Stimulated activated naive CD4-positive, alpha-beta T cell treated with Interleukin-2 at 50 U/mL for 16 hours (primary cell): ENCODE measurements around the gene CCNB2.

Source experiments
- DNase-seq: peaks from one replicate; lab custom pipeline; 2025; lab: John Stamatoyannopoulos, UW

The CCNB2 gene

DNA sequence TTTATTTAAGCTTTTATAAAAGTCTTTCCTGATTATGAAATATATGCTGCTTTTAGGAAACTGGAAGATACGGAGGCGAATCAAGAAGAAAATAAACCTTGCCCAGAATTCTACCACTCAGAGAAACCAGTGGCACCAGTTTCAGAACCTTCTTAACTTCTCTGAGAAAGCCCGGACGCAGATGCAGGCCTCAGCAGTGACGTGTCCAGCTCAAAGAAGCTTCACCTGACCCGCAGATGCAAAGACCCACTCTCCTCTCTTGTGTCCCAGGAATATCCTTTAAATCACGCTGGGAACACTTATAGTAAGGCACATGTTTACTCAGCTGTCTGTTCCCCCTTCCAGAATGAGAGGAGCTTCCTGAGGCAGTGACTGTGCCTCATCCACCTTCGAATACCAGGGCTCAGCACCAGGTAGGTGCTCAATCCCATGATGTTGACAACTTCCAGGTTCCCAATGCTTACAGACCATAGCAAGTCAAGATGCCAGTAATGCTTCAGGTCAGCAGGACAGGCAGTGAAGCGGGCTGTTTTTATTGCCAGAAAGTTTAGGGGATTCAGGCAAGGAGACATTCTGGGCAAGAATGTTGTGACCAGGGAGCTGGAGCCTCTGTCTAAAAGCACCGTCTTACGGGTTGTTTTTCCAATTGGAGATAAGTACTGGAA, 61.8 kb downstream of the CCNB2 start:
- DNase-seq = no peak

DNA sequence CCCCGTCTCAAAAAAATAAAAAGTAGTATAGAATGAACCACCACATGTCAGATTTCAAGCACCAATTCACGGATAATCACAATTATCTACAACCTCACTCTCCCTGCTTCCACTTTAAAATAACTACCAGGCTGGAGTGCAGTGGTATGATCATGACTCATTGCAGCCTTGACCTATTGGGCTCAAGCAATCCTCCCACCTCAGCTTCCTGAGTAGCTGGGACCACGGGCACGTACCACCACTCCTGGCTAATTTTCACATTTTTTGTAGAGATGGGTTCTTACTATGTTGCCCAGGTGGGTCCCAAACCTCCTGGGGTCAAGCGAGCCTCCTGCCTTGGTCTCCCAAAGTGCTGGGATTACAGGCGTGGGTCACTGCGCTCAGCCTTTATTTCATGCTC, 63.6 kb downstream of the CCNB2 start:
- no peak for DNase-seq

DNA sequence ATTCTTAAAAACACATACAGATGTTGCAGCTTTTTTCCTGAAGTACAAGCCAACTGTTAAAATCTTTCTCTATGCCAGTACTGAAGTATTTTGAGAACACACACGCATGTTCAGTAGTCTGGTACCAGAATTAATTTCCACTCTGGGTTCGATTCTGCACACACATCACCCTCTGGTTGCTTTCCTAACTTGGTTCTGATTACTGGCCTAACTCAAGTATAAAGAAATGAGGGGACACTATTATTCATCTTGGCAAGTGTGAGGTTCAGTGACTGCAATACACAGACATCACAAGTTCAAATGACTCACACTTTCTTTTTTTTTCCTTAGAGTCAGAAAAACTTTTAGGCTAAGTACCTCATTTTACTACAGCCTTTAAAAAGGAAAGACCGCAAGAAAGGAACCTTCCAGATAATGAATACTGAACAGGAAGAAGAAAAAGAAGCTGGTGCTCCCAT, 64.3 kb downstream of the CCNB2 start:
- no peak for DNase-seq

DNA sequence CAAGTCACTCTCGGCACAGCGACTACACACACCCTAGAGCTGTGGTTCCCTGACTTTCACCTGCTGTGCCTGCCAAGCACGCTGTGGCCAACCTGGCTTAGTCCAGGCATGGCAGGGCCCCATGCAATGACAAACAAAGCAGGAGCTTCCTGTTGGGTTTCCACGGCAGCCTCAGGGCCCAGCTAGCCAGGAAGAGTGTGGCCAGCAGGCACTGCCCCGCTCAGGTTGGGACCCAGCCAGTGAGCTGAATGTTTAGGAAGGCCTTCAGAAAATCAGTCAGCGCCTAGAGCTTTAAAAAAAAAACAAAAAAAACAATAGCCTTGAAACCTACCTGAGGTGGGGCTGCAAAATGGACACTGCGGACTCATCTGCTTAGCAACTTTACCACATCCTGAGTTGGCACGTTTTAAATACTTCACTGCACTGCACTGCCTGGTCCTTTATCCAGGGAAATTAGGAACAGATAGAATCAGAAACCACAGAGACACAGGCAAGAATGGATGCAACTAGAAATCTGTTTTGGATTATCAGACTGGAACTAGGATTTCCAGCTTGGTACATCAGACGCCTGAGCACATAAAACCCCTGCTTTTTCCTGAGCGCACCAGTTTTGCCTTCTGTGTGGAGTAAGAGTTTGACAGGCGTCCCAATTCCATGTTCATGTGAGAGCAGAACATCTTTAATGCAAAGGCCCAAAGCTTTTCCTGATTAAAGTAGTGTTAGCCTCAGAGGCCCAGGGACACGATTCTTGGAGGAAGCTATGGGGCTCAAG, 65.5 kb downstream of the CCNB2 start:
- DNase-seq = no peak

DNA sequence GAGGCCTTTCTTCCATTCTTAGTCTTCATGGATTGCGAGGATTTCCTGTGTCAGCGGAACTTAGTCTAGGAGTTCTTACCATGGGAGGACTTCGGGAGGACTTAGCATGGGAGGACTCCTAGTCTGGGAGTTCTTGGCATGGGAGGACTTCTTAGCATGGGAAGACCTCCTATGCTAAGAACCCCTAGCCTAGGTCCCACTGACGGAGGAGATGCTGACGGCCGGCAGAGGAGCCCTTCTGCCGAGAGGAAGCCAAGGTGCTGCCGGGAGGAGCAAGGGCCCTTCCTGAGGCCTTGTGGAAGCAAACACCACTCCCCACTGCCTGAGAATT, 66.1 kb downstream of the CCNB2 start:
- DNase-seq = no peak

DNA sequence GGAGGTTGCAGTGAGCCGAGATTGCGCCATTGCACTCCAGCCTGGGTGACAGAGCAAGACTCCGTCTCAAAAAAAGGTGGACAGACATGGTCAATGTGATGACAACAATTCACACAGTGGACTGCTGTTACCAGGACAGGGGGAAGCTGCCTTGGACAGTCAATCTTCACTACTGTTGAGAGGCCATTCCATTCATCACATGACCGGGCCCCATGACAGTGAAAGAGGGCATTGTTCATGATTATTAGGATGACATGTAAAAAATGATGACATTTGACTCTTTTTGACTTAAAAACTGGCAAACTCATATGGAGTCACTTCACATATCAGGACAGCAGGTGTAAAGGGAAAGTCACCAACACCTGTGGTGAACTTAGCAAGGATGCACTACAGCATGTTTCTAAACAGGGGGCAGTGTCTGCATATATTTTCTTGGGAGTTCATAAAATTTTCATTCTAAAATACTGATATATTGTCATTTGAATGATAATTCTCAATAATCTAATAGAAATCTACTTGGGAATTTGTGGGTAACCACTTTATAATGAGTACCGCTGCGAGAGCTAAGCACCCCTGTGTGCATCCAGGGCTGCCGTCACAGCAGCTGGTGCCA, 67.4 kb downstream of the CCNB2 start:
- no peak for DNase-seq

DNA sequence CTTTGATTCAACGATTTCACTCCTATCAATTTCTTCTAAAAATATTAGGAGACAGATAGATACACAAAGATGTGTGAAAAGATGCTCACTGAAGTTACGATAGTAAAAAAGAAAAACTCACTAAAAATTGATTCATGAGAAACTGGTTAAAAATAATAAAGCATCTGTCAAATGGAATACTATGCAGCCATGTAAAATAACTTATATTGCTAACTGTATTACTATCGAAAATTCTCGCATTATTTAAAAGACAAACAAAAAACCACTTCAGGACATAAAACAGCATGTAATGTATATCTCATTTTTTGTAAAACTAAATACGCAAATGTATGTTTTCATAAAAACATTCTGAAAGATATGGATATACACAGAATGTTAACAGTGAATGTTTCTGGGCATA, 68.2 kb downstream of the CCNB2 start:
- DNase-seq = no peak

DNA sequence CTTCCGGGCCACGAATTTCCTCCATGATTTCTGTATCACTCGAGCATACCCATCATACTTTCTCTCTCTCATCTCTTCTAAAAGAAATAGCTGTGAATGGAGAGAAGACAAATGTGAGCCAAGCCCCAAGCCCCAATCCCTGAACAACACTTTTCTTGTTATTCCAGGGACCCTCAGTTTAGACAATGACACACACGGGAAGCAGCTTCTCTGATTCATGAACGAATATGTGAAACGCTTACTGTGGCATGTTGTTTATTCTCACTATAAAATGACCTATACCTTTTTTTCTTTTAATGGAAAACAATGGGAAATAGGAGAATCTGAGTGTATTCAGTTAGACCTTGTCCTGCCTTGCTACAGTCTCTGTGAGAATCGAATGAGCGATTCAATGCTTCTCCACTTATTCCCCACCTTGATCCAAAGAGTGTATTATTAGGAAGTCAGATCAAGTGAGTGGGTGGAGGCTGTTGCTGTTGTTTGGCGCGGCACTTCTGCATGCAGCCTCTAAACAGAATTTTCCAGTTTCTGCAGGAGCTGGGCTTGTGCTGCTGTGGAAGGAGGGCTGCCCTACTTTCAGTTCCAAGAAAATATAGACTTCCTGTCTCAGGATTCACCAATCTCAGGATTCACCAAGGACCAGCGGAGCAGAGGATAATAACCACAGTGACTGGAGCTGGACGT, 69.3 kb downstream of the CCNB2 start:
- DNase-seq = no peak
